ENCODE data around the gene GOLGA8N.

DNA sequence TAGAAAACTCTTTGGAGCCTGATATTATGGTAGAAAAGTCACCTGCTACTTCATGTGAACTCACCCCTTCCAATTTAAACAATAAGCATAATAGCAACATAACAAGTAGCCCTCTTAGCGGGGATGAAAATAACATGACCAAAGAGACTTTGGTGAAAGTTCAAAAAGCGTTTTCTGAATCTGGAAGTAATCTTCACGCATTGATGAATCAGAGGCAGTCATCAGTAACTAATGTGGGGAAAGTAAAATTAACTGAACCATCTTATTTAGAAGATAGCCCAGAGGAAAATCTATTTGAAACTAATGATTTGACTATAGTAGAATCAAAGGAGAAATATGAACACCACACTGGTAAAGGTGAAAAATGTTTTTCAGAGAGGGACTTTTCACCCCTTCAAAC lies 43.2 kb downstream of the GOLGA8N start:
- no peak for TF ChIP-seq ZNF565 (CRISPR knock-in tag; conservative IDR thresholded peaks at IDR 0.05; ENCODE audit: low read depth)
- no peak for TF ChIP-seq ZFP30 (CRISPR knock-in tag; IDR thresholded peaks at IDR 0.05)
- no peak for TF ChIP-seq ZNF8 (CRISPR knock-in tag; IDR thresholded peaks at IDR 0.05)
- TF ChIP-seq, protein P1, sequence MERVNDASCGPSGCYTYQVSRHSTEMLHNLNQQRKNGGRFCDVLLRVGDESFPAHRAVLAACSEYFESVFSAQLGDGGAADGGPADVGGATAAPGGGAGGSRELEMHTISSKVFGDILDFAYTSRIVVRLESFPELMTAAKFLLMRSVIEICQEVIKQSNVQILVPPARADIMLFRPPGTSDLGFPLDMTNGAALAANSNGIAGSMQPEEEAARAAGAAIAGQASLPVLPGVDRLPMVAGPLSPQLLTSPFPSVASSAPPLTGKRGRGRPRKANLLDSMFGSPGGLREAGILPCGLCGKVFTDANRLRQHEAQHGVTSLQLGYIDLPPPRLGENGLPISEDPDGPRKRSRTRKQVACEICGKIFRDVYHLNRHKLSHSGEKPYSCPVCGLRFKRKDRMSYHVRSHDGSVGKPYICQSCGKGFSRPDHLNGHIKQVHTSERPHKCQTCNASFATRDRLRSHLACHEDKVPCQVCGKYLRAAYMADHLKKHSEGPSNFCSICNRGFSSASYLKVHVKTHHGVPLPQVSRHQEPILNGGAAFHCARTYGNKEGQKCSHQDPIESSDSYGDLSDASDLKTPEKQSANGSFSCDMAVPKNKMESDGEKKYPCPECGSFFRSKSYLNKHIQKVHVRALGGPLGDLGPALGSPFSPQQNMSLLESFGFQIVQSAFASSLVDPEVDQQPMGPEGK (CRISPR knock-in tag; IDR thresholded peaks at IDR 0.05; ENCODE audit: borderline replicate concordance): no peak
- TF ChIP-seq ZC3H10 (CRISPR knock-in tag; IDR thresholded peaks at IDR 0.05): no peak
- TF ChIP-seq RARB (CRISPR knock-in tag; IDR thresholded peaks at IDR 0.05): no peak
- TF ChIP-seq, protein P2, sequence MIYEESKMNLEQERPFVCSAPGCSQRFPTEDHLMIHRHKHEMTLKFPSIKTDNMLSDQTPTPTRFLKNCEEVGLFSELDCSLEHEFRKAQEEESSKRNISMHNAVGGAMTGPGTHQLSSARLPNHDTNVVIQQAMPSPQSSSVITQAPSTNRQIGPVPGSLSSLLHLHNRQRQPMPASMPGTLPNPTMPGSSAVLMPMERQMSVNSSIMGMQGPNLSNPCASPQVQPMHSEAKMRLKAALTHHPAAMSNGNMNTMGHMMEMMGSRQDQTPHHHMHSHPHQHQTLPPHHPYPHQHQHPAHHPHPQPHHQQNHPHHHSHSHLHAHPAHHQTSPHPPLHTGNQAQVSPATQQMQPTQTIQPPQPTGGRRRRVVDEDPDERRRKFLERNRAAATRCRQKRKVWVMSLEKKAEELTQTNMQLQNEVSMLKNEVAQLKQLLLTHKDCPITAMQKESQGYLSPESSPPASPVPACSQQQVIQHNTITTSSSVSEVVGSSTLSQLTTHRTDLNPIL (CRISPR knock-in tag; IDR thresholded peaks at IDR 0.05; ENCODE audit: low read depth): no peak
- TF ChIP-seq, protein P3, sequence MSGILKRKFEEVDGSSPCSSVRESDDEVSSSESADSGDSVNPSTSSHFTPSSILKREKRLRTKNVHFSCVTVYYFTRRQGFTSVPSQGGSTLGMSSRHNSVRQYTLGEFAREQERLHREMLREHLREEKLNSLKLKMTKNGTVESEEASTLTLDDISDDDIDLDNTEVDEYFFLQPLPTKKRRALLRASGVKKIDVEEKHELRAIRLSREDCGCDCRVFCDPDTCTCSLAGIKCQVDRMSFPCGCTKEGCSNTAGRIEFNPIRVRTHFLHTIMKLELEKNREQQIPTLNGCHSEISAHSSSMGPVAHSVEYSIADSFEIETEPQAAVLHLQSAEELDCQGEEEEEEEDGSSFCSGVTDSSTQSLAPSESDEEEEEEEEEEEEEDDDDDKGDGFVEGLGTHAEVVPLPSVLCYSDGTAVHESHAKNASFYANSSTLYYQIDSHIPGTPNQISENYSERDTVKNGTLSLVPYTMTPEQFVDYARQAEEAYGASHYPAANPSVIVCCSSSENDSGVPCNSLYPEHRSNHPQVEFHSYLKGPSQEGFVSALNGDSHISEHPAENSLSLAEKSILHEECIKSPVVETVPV (CRISPR knock-in tag; IDR thresholded peaks at IDR 0.05): no peak
- no peak for TF ChIP-seq ESRRG (CRISPR knock-in tag; IDR thresholded peaks at IDR 0.05)
- no peak for TF ChIP-seq ISL1 (CRISPR knock-in tag; IDR thresholded peaks at IDR 0.05)
- no peak for TF ChIP-seq SNAI2 (CRISPR knock-in tag; IDR thresholded peaks at IDR 0.05)
- no peak for TF ChIP-seq ZFP3 (CRISPR knock-in tag; IDR thresholded peaks at IDR 0.05)
- TF ChIP-seq, protein P4, sequence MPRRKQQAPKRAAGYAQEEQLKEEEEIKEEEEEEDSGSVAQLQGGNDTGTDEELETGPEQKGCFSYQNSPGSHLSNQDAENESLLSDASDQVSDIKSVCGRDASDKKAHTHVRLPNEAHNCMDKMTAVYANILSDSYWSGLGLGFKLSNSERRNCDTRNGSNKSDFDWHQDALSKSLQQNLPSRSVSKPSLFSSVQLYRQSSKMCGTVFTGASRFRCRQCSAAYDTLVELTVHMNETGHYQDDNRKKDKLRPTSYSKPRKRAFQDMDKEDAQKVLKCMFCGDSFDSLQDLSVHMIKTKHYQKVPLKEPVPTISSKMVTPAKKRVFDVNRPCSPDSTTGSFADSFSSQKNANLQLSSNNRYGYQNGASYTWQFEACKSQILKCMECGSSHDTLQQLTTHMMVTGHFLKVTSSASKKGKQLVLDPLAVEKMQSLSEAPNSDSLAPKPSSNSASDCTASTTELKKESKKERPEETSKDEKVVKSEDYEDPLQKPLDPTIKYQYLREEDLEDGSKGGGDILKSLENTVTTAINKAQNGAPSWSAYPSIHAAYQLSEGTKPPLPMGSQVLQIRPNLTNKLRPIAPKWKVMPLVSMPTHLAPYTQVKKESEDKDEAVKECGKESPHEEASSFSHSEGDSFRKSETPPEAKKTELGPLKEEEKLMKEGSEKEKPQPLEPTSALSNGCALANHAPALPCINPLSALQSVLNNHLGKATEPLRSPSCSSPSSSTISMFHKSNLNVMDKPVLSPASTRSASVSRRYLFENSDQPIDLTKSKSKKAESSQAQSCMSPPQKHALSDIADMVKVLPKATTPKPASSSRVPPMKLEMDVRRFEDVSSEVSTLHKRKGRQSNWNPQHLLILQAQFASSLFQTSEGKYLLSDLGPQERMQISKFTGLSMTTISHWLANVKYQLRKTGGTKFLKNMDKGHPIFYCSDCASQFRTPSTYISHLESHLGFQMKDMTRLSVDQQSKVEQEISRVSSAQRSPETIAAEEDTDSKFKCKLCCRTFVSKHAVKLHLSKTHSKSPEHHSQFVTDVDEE (CRISPR knock-in tag; IDR thresholded peaks at IDR 0.05): no peak
